ENCODE results near the gene DEPDC4.
"Not testable (repeated sequence)": the region's sequence is repeated elsewhere in the genome, so short reads cannot be mapped to it uniquely, and the experiment has no call there.

DEPDC4 gene

DNA sequence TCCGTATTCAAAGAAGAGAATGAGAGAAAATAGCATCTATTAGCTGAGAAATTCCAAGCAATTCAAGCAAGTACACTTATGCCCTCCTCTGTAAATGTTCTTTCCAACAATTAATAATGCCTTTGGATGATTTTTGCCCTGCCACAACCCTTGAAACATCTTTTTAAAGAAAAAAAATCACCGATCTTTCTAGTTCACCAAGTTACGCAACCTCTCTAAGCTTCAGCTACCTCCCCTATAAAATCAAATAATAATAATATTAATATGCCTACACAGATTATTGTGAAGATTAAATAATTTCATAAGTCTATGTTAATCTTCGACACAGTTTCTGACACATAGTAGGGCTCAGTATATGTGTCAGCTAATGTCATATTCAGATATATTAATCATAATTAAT is 19.1 kb downstream of the DEPDC4 start:
- H3K27ac Mint-ChIP-seq = no peak overlapping the region
- intact Hi-C loops (cut with micrococcal nuclease) = no loop called here

GRCh38 chr12:100243137-100243536 is 23.7 kb downstream of the DEPDC4 start:
- intact Hi-C loops (cut with micrococcal nuclease) = no loop called here
- no peaks in the 10 kb centered on the region for H3K36me3 Mint-ChIP-seq (ENCODE audit: low read depth)
- peaks cover 5% of the 10 kb centered on the region for H3K4me1 Mint-ChIP-seq (ENCODE audit: low read depth)

More for the DNA sequence above, 19.1 kb downstream of the DEPDC4 start:
- H3K4me3 Mint-ChIP-seq = no peak overlapping the region
- no peaks in the 10 kb centered on the region for H3K27me3 Mint-ChIP-seq
- no peaks in the 10 kb centered on the region for H3K9me3 Mint-ChIP-seq
- peaks cover 18% of the 10 kb centered on the region for H3K4me1 Mint-ChIP-seq (ENCODE audit: low read depth)
- no peaks in the 10 kb centered on the region for H3K36me3 Mint-ChIP-seq (ENCODE audit: low read depth)

DNA sequence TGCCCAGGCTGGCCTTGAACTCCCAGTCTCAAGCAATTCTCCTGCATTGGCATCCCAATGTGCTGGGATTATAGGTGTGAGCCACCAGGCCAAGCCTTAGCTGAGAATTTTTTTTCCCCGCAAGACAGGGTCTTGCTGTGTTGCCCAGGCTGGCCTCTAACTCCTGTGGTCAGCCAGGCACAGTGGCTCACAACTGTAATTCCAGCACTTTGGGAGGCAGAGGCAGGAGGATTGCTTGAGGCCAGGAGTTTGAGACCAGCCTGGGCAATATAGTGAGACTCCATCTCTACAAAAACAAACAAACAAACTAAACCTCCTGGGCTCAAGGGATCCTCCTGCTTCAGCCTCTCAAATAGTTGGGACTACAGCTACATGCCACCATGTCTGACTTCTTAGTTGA is 27.3 kb downstream of the DEPDC4 start:
- intact Hi-C loops (cut with micrococcal nuclease) = loop anchor here (10.0 kb wide), 2 partner anchors 85 to 435 kb away; no protein-coding TSS in a partner anchor
- no peak overlapping the region for H3K27ac Mint-ChIP-seq

More at GRCh38 chr12:100243137-100243536, 23.7 kb downstream of the DEPDC4 start:
- Mint-ChIP-seq H3K9me3 (no peaks in the 10 kb centered on the region), H3K27ac (no peak overlapping the region), H3K4me3 (no peak overlapping the region), H3K27me3 (no peaks in the 10 kb centered on the region)

GRCh38 chr12:100238801-100239200 is 28.1 kb downstream of the DEPDC4 start:
- Mint-ChIP-seq H3K4me1 (ENCODE audit: low read depth) (no peaks in the 10 kb centered on the region), H3K9me3 (no peaks in the 10 kb centered on the region), H3K4me3 (no peak overlapping the region), H3K27me3 (no peaks in the 10 kb centered on the region), H3K27ac (no peak overlapping the region), H3K36me3 (ENCODE audit: low read depth) (no peaks in the 10 kb centered on the region)
- intact Hi-C loops (cut with micrococcal nuclease) = loop anchor here (10.0 kb wide), 2 partner anchors 86 to 436 kb away; no protein-coding TSS in a partner anchor

More for the DNA sequence above, 27.3 kb downstream of the DEPDC4 start:
- no peaks in the 10 kb centered on the region for H3K4me1 Mint-ChIP-seq (ENCODE audit: low read depth)
- no peak overlapping the region for H3K4me3 Mint-ChIP-seq
- no peaks in the 10 kb centered on the region for H3K36me3 Mint-ChIP-seq (ENCODE audit: low read depth)
- H3K9me3 Mint-ChIP-seq = no peaks in the 10 kb centered on the region
- H3K27me3 Mint-ChIP-seq = no peaks in the 10 kb centered on the region

DNA sequence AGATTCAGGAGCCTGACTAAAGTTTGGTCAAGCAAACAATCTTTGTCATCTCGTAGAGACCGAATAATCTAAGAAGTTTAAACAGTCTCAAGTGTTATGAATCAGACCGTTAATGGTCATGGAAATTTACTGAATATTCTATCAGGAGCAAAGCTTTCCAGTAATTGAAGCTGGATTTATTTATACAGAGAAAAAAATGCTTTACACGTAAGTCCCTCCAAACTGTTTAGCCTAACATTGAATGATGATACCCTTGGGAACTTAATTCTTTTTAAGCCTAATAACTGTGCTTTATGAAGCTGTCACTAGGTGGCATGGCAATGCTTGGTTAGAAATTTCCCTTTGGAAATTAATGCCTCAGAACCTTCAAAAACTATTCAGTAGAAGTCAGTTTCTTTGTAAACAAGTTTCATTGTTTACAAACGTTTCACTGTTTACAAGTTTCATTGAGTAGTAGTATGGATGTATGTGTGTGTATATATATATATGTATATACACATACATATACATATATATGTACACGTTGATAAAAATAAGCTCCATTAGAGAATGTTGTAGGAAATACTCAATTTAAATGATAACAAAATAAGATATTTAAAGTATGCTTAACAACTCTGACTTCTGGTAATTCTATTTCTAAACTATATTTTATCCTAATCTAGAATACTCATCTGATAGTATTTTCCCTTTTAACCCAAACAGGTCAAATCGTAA is 32.1 kb downstream of the DEPDC4 start:
- Mint-ChIP-seq H3K9me3 (no peaks in the 10 kb centered on the region), H3K27me3 (no peaks in the 10 kb centered on the region)
- intact Hi-C loops (cut with micrococcal nuclease) = loop anchor here (2.0 to 10.0 kb wide), 4 partner anchors 90 to 503 kb away; no protein-coding TSS in a partner anchor

DNA sequence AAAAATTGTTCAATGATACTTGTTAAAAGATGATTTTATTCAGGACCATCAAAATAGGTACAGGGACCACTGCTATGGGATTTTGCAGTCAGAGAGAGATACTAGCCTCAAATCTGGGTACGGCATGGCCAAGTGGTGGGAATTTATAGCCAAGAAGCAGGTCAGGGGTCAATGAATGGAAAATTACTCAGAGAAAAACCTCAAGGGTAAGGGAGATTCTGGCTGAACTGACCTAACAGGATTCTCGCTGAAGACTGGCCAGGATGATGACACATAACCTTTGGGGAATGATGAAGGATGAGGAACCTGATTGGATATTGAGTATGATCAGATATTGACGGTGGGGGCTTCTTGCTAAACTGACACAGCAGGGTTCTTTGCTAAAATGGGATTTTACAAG is 32.7 kb downstream of the DEPDC4 start:
- H3K36me3 Mint-ChIP-seq (ENCODE audit: low read depth) = no peaks in the 10 kb centered on the region
- intact Hi-C loops (cut with micrococcal nuclease) = loop anchor here (2.0 to 10.0 kb wide), 4 partner anchors 91 to 503 kb away; no protein-coding TSS in a partner anchor
- no peak overlapping the region for H3K27ac Mint-ChIP-seq

More for the DNA sequence above, 32.1 kb downstream of the DEPDC4 start:
- Mint-ChIP-seq H3K4me1 (ENCODE audit: low read depth) (peaks cover 5% of the 10 kb centered on the region), H3K27ac (no peak overlapping the region), H3K4me3 (no peak overlapping the region), H3K36me3 (ENCODE audit: low read depth) (no peaks in the 10 kb centered on the region)

GRCh38 chr12:100231873-100232272 is 35.0 kb downstream of the DEPDC4 start:
- not testable (repeated sequence) for H3K9me3 Mint-ChIP-seq; H3K36me3 Mint-ChIP-seq (ENCODE audit: low read depth); H3K27ac Mint-ChIP-seq; H3K4me1 Mint-ChIP-seq (ENCODE audit: low read depth); H3K27me3 Mint-ChIP-seq; H3K4me3 Mint-ChIP-seq
- intact Hi-C loops (cut with micrococcal nuclease) = loop anchor here (5.0 to 10.0 kb wide), 3 partner anchors 93 to 505 kb away; no protein-coding TSS in a partner anchor

More for the DNA sequence above, 32.7 kb downstream of the DEPDC4 start:
- Mint-ChIP-seq H3K4me3 (no peak overlapping the region), H3K9me3 (no peaks in the 10 kb centered on the region), H3K4me1 (ENCODE audit: low read depth) (peaks cover 5% of the 10 kb centered on the region), H3K27me3 (no peaks in the 10 kb centered on the region)

DNA sequence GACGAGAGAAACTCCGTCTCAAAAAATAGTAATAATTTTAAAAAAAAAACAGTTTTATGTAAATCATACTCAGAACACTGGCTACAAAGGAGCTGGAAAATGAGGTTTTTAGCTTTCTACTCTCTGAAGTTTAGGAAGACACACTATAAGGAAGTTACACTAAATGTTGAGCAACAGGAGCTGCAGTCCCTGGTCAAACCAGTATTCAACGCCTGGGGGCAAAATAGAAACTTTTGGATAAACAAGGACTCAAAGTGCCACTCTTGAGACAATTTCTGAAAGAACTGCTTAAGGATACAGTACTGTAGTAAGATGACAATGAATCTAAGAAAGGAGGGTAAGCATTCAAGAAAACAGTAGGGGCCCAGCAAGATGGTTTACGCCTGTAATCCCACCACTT is 37.0 kb downstream of the DEPDC4 start:
- no peaks in the 10 kb centered on the region for H3K27me3 Mint-ChIP-seq
- no peak overlapping the region for H3K27ac Mint-ChIP-seq
- no peak overlapping the region for H3K4me3 Mint-ChIP-seq
- H3K36me3 Mint-ChIP-seq (ENCODE audit: low read depth) = peaks cover 8% of the 10 kb centered on the region
- H3K9me3 Mint-ChIP-seq = no peaks in the 10 kb centered on the region
- intact Hi-C loops (cut with micrococcal nuclease) = loop anchor here (5.0 to 10.0 kb wide), 3 partner anchors 95 to 507 kb away; no protein-coding TSS in a partner anchor
- H3K4me1 Mint-ChIP-seq (ENCODE audit: low read depth) = peaks cover 5% of the 10 kb centered on the region

- intact Hi-C loops (cut with micrococcal nuclease) = no loop called here
- Mint-ChIP-seq H3K27me3 (no peaks in the 10 kb centered on the region), H3K27ac (no peak overlapping the region), H3K4me3 (no peak overlapping the region), H3K36me3 (ENCODE audit: low read depth) (peaks cover 15% of the 10 kb centered on the region), H3K9me3 (no peaks in the 10 kb centered on the region), H3K4me1 (ENCODE audit: low read depth) (peaks cover 5% of the 10 kb centered on the region)
Observed at GRCh38 chr12:100229036-100229635, 37.7 kb downstream of the DEPDC4 start.

GRCh38 chr12:100225491-100225890 is 41.4 kb downstream of the DEPDC4 start:
- peaks cover 5% of the 10 kb centered on the region for H3K4me1 Mint-ChIP-seq (ENCODE audit: low read depth)
- H3K27me3 Mint-ChIP-seq = no peaks in the 10 kb centered on the region
- H3K36me3 Mint-ChIP-seq (ENCODE audit: low read depth) = peaks cover 45% of the 10 kb centered on the region
- H3K4me3 Mint-ChIP-seq = no peak overlapping the region
- no peak overlapping the region for H3K27ac Mint-ChIP-seq
- intact Hi-C loops (cut with micrococcal nuclease) = no loop called here
- H3K9me3 Mint-ChIP-seq = no peaks in the 10 kb centered on the region

DNA sequence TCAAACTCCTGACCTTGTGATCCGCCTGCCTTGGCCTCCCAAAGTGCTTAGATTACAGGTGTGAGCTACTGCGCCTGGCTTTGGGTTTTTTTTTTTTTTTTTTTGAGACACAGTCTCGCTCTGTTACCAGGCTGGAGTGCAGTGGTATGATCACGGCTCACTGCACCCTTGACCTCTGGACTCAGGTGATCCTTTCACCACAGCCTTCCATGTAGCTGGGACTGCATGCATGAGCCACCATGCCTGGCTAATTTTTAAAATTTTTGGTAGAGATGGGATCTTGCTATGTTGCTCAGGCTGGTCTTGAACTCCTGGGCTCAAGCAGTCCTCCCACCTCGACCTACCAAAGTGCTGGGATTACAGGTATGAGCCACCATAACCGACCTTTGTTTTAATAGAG is 44.7 kb downstream of the DEPDC4 start:
- H3K4me1 Mint-ChIP-seq (ENCODE audit: low read depth); H3K27ac Mint-ChIP-seq; H3K4me3 Mint-ChIP-seq; H3K9me3 Mint-ChIP-seq; H3K27me3 Mint-ChIP-seq; intact Hi-C loops (cut with micrococcal nuclease): not testable (repeated sequence)
- H3K36me3 Mint-ChIP-seq (ENCODE audit: low read depth) = peaks cover 65% of the 10 kb centered on the region

DNA sequence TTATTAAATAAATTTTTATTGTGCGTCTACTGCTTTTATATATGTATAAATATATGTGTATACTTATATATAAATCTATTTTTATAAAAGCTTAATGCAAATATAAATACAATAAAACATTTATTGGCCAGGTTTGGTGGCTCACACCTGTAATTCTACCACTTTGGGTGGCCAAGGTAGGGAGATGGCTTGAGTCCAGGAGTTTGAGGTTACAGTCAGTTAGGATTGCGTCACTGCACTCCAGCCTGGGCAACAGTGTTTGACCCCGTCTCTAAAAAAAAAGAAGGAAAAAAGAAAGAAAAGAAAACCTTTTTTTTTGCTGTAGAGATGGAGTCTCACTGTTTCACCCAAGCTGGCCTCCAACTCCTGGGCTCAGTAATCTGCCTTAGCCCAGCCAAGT is 45.4 kb downstream of the DEPDC4 start:
- H3K9me3 Mint-ChIP-seq = no peaks in the 10 kb centered on the region
- H3K27ac Mint-ChIP-seq = no peak overlapping the region
- H3K4me1 Mint-ChIP-seq (ENCODE audit: low read depth) = no peaks in the 10 kb centered on the region
- peaks cover 70% of the 10 kb centered on the region for H3K36me3 Mint-ChIP-seq (ENCODE audit: low read depth)
- intact Hi-C loops (cut with micrococcal nuclease) = no loop called here
- H3K27me3 Mint-ChIP-seq = no peaks in the 10 kb centered on the region
- no peak overlapping the region for H3K4me3 Mint-ChIP-seq

- intact Hi-C loops (cut with micrococcal nuclease) = no loop called here
- peaks cover 64% of the 10 kb centered on the region for H3K36me3 Mint-ChIP-seq (ENCODE audit: low read depth)
- no peaks in the 10 kb centered on the region for H3K27me3 Mint-ChIP-seq
- H3K4me3 Mint-ChIP-seq = no peak overlapping the region
- H3K4me1 Mint-ChIP-seq (ENCODE audit: low read depth) = peaks cover 9% of the 10 kb centered on the region
- H3K9me3 Mint-ChIP-seq = no peaks in the 10 kb centered on the region
- H3K27ac Mint-ChIP-seq = no peak overlapping the region
Observed at GRCh38 chr12:100219328-100220109, 47.4 kb downstream of the DEPDC4 start.

DNA sequence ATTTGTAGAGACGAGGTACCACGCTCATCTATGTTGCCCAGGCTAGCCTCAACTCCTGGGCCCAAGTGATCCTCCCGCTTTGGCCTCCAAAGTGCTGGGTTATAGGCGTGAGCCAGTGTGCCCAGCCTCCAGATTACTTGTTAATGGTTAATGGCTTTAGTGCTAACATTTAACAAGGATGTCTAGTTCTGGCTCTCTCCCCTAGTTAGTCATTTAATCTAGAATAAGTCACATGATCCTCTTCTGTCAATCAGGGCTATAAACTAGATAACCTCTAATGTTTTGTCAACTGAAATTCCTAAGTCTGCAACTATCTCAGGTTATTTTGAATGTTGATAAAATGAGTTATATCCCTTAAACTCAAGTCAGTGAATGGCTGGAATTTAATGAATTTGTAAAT is 50.5 kb downstream of the DEPDC4 start:
- no peak overlapping the region for H3K4me3 Mint-ChIP-seq
- no peaks in the 10 kb centered on the region for H3K27me3 Mint-ChIP-seq
- H3K36me3 Mint-ChIP-seq (ENCODE audit: low read depth) = peaks cover 49% of the 10 kb centered on the region
- H3K4me1 Mint-ChIP-seq (ENCODE audit: low read depth) = peaks cover 12% of the 10 kb centered on the region
- H3K9me3 Mint-ChIP-seq = no peaks in the 10 kb centered on the region
- no peak overlapping the region for H3K27ac Mint-ChIP-seq
- intact Hi-C loops (cut with micrococcal nuclease) = no loop called here

Measured in dendritic cell treated with granulocyte-macrophage colony-stimulating factor and Interleukin-4, amounts not matched to agents 40 ng/mL and 50 ng/mL, for 4 days (primary cell).